H1 (cell line): ENCODE data around the gene HS6ST2. TPM values are rescaled to one million over a fixed set of nuclear protein-coding genes. Genes with fewer than 3 reads are reported as not detected.

Experiments used
- ATF2 ChIP-seq: IDR thresholded peaks from 2 replicates; pipeline ENCODE4 v1.6.1; 2012; ENCODE audit warnings: low read length, inconsistent platforms
- CHD7 ChIP-seq: fragments of 300-600 bp; sonication (generic); IDR thresholded peaks from 2 replicates; pipeline ENCODE4 v1.7.1; 2012; ENCODE audit warnings: low read length, moderate library complexity, mild to moderate bottlenecking, inconsistent platforms; ENCODE audit not compliant: insufficient replicate concordance
- RAD21 ChIP-seq, 2 experiments: IDR thresholded peaks in 1 of 2; conservative IDR thresholded peaks in 1 of 2; 2 replicates each; pipeline ENCODE4 v1.6.1; 2011; ENCODE audit warnings: low read depth in 2 of 2, low read length in 2 of 2, improper control_type of control experiment in 1 of 2, inconsistent platforms in 1 of 2, mild to moderate bottlenecking in 1 of 2, moderate library complexity in 1 of 2
- SIX5 ChIP-seq: IDR thresholded peaks from 2 replicates; pipeline ENCODE4 v1.6.1; 2011; ENCODE audit warnings: mild to moderate bottlenecking, low read depth, low read length
- polyA plus RNA-seq, 7 experiments: library from polyadenylated mRNA; depleted of rRNA in 3 of 7; stranded (reverse) in 5 of 7; unstranded in 2 of 7; fragments of >200 nt in 5 of 7; fragments of 200-250 nt in 2 of 7; gene quantifications; 1 replicate in 5 of 7; 2 replicates in 1 of 7; 4 replicates in 1 of 7; pipeline versions ENCODE4 v1.2.1 to v1.2.3, GENCODE V29; 2011 to 2013; ENCODE audit warnings: missing spikeins in 2 of 7, mixed read lengths in 2 of 7
- total RNA-seq: library from RNA; stranded (reverse); fragmentation: NEBNext Ultra II Directional; extraction: Animal tissue kit (Norgen Biotek cat#: 25700); gene quantifications from 2 replicates; pipeline ENCODE4 v1.2.1, GENCODE V29; 2021

HS6ST2 gene
- total and polyA plus RNA-seq, 2 of the 8 experiments (the other 6 are each of a cell fraction or from before 2014, with no cell fraction given), result 3.9 TPM

- TF ChIP-seq CHD7 (no peak), ATF2 (no peak), RAD21 (IDR thresholded peaks at IDR 0.05 in 1 of 2, conservative IDR thresholded peaks at IDR 0.05 in 1 of 2; ENCODE audit: low read depth in 2 of 2, low read length in 2 of 2) (peak; percentile 38 to 62), SIX5 (no peak)
- TF ChIP-seq, all 59 proteins: peak for 2
Measured at GRCh38 chrX:132716006-132716405, 242.4 kb downstream of the HS6ST2 start (continued).
